Panc1 (cell line): ENCODE data around the gene ROBO2.

Source experiments
- POLR2AphosphoS5 ChIP-seq: IDR thresholded peaks from 2 replicates; pipeline ENCODE4 v1.6.1; 2012; ENCODE audit warnings: mild to moderate bottlenecking, low read depth, low read length, moderate library complexity
- TCF7L2 ChIP-seq: IDR thresholded peaks from 2 replicates; pipeline ENCODE4 v1.6.1; 2011; ENCODE audit warnings: mild to moderate bottlenecking, low read depth, low read length, inconsistent platforms
- TF ChIP-seq, protein P1 (sequence below): fragments of 450-650 bp; IDR thresholded peaks from 2 replicates; pipeline ENCODE4 v1.5.1; 2017; ENCODE audit warnings: mild to moderate bottlenecking
- TF ChIP-seq, protein P2 (sequence below), 2 experiments: IDR thresholded peaks; 2 replicates each; pipeline ENCODE4 v1.6.1; 2011 to 2012; ENCODE audit warnings: low read depth in 2 of 2, control low read depth in 1 of 2, low read length in 1 of 2, mild to moderate bottlenecking in 1 of 2, moderate library complexity in 1 of 2; ENCODE audit not compliant: insufficient read depth in 1 of 2

DNA sequence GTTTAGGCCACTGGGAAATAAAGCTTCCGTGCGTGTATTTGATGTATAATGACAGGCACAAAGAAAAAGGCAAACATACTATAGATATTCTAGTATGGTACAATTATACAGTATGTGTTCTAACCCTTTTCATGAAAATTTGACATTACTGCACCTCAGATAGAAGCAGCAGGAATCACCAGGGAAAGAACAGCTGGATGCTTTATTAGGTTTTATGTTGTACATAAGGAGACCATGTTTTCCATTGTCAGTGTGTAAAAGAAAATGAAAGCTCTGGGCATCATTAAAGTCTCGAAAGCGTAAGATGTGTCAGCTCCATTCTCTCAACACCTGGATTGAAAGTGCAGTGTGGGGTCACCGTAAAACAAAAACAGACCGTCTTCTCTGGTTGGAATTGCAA lies 302.1 kb downstream of the ROBO2 start:
- TF ChIP-seq, protein P1, sequence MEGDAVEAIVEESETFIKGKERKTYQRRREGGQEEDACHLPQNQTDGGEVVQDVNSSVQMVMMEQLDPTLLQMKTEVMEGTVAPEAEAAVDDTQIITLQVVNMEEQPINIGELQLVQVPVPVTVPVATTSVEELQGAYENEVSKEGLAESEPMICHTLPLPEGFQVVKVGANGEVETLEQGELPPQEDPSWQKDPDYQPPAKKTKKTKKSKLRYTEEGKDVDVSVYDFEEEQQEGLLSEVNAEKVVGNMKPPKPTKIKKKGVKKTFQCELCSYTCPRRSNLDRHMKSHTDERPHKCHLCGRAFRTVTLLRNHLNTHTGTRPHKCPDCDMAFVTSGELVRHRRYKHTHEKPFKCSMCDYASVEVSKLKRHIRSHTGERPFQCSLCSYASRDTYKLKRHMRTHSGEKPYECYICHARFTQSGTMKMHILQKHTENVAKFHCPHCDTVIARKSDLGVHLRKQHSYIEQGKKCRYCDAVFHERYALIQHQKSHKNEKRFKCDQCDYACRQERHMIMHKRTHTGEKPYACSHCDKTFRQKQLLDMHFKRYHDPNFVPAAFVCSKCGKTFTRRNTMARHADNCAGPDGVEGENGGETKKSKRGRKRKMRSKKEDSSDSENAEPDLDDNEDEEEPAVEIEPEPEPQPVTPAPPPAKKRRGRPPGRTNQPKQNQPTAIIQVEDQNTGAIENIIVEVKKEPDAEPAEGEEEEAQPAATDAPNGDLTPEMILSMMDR, result no peak
- TF ChIP-seq, protein P2, sequence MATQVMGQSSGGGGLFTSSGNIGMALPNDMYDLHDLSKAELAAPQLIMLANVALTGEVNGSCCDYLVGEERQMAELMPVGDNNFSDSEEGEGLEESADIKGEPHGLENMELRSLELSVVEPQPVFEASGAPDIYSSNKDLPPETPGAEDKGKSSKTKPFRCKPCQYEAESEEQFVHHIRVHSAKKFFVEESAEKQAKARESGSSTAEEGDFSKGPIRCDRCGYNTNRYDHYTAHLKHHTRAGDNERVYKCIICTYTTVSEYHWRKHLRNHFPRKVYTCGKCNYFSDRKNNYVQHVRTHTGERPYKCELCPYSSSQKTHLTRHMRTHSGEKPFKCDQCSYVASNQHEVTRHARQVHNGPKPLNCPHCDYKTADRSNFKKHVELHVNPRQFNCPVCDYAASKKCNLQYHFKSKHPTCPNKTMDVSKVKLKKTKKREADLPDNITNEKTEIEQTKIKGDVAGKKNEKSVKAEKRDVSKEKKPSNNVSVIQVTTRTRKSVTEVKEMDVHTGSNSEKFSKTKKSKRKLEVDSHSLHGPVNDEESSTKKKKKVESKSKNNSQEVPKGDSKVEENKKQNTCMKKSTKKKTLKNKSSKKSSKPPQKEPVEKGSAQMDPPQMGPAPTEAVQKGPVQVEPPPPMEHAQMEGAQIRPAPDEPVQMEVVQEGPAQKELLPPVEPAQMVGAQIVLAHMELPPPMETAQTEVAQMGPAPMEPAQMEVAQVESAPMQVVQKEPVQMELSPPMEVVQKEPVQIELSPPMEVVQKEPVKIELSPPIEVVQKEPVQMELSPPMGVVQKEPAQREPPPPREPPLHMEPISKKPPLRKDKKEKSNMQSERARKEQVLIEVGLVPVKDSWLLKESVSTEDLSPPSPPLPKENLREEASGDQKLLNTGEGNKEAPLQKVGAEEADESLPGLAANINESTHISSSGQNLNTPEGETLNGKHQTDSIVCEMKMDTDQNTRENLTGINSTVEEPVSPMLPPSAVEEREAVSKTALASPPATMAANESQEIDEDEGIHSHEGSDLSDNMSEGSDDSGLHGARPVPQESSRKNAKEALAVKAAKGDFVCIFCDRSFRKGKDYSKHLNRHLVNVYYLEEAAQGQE (IDR thresholded peaks at IDR 0.05; ENCODE audit: insufficient read depth in 1 of 2, low read depth in 2 of 2, low read length in 1 of 2), result no peak
- TF ChIP-seq TCF7L2 (no peak), POLR2AphosphoS5 (no peak)
